Large intestine (tissue), 3 donors: ENCODE data around the gene CHERP. TPM values are rescaled to one million over a fixed set of nuclear protein-coding genes. Genes with fewer than 3 reads are reported as not detected.
A peak's percentile ranks its signal among the peaks of the same experiment; 100 is the strongest.
"Not testable (repeated sequence)": the region's sequence is repeated elsewhere in the genome, so short reads cannot be mapped to it uniquely, and the experiment has no call there.

ENCODE experiments used
- DNase-seq, 2 donors: peaks; one replicate each; pipeline versions ENCODE4 v3.0.0 to v3.0.0-alpha.2; 2013
- H3K27ac ChIP-seq: one replicate; pipeline ENCODE4 v1.5.1; 2013; ENCODE audit warnings: low read length
- H3K27me3 ChIP-seq: 2 replicates; pipeline ENCODE4 v1.6.1; 2013; ENCODE audit warnings: low read length; ENCODE audit not compliant: control insufficient read depth, insufficient read depth
- H3K36me3 ChIP-seq: 2 replicates; pipeline ENCODE4 v1.6.1; 2013; ENCODE audit warnings: low read length; ENCODE audit not compliant: control insufficient read depth, insufficient read depth
- H3K4me1 ChIP-seq: one replicate; pipeline ENCODE4 v1.6.1; 2013; ENCODE audit warnings: low read length; ENCODE audit not compliant: control insufficient read depth, insufficient read depth
- H3K4me3 ChIP-seq: one replicate; pipeline ENCODE4 v1.5.1; 2013; ENCODE audit warnings: low read length
- H3K9me3 ChIP-seq: one replicate; pipeline ENCODE4 v1.6.1; 2013; ENCODE audit warnings: mild to moderate bottlenecking, low read depth, low read length, moderate library complexity; ENCODE audit not compliant: control insufficient read depth
- WGBS: methylation state at CpG from one replicate; pipeline ENCODE4 v1.1.5; 2013; ENCODE audit warnings: low lambda C conversion rate; ENCODE audit not compliant: insufficient coverage; 5-methylcytosine and 5-hydroxymethylcytosine counted together
- polyA plus RNA-seq: library from polyadenylated mRNA; unstranded; fragments of 120-200 nt; gene quantifications from one replicate; pipeline ENCODE4 v1.2.1, GENCODE V29; 2013

The CHERP gene
- polyA plus RNA-seq, 1 donor, result 45.7 TPM

DNA sequence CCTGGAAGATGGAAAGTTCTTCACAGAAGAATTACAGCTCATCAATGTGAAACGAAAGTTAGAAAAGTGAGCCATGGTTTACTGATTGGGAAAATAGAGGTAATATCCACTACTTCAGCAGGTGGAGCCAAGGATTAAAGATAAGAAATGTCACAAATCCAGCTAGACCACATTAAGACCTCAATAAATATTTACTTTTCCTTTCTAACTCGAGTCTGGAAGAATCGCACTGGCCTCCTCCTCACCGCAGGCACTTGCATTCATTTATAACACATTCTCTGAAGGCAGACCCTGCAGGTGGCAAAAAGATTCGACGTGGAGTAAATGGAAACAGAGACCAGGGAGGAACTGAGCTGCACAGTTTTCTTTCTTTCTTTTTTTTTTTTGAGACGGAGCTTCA lies 22.6 kb upstream of the CHERP start:
- DNase-seq, result peak in 1 of 2 donors; percentile 34
- H3K36me3 ChIP-seq, result peaks cover 62% of the 10 kb centered on the region
- 40% methylated on average over 1 of the region's 7 CpGs for WGBS
- H3K27ac ChIP-seq, result no peak overlapping the region
- H3K27me3 ChIP-seq, result no peaks in the 10 kb centered on the region
- no peaks in the 10 kb centered on the region for H3K4me1 ChIP-seq
- no peak overlapping the region for H3K4me3 ChIP-seq
- H3K9me3 ChIP-seq, result no peaks in the 10 kb centered on the region

DNA sequence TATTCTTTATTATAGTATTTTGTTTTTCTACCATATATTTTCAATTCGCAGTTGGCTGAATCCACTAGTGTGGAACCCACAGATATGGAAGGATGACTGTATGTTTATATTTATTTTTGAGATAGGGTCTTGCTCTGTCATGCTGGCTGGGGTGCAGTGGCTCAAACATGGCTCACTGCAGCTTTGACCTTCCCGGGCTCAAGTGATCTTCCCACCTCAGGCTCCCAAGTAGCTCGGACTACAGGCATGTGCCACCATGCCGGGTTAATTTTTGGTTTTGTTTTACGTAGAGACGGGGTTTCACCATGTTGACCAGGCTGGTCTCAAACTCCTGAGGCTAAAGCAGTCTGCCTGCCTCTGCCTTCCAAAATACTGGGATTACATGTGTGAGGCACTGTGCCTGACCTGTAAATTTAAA lies 20.4 kb upstream of the CHERP start:
- H3K4me3 ChIP-seq, result no peak overlapping the region
- H3K27me3 ChIP-seq, result no peaks in the 10 kb centered on the region
- WGBS, result no CpG with 5 or more reads among the region's 6 CpGs
- H3K36me3 ChIP-seq, result peaks cover 55% of the 10 kb centered on the region
- no peak overlapping the region for H3K27ac ChIP-seq
- H3K9me3 ChIP-seq, result no peaks in the 10 kb centered on the region
- H3K4me1 ChIP-seq, result no peaks in the 10 kb centered on the region
- no peak for DNase-seq

DNA sequence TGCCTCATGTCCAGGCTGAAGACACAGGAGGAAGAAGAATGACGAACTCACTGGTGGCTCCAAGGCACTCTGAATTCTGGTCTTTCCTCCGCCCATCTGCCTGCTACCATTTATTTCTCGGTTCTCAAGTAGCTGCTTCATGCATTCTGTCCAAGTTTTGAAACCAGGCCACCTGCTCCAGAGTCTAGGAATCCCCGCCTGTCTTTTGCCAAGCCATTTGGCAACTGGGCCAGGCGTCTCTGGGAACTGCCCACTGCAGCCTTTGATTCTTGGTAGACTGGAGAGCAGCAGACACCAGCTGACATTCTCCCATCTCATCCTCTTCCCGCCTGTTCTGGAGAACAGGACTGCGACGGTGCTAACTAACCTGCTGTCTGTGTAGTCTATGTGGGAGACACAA lies 19.1 kb upstream of the CHERP start:
- DNase-seq, result no peak
- Histone ChIP-seq H3K27me3 (no peaks in the 10 kb centered on the region), H3K4me3 (no peak overlapping the region), H3K9me3 (no peaks in the 10 kb centered on the region), H3K36me3 (peaks cover 50% of the 10 kb centered on the region), H3K4me1 (no peaks in the 10 kb centered on the region), H3K27ac (no peak overlapping the region)
- no CpG with 5 or more reads among the region's 8 CpGs for WGBS

DNA sequence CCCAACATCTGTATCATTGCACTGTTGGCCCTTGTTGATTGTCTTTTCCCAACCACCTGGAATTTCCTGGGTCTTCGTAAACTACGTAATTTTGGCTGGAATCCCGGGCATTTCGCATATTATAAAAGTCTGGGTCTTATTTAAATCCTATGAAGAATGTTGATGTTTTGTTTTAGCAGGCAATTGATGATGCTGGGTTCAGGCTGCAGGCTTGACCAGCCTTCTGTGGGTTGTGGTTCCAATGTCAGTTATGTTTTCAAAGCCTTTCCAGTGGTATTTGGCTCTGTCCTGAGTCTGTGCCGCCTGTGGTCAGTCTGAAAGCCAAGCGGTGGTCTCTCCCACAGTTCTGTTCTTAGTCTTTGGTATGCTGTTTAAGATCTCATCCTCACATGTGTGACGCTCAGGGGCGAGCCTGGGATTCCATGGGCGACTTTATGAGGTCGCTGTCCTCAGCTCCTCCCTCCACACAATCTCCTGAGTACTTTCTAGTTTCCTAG lies 17.6 kb upstream of the CHERP start:
- H3K36me3 ChIP-seq, result peaks cover 47% of the 10 kb centered on the region
- no peaks in the 10 kb centered on the region for H3K9me3 ChIP-seq
- DNase-seq, result no peak
- no peak overlapping the region for H3K27ac ChIP-seq
- WGBS, result 87% methylated on average over 3 of the region's 10 CpGs
- no peak overlapping the region for H3K4me3 ChIP-seq
- H3K27me3 ChIP-seq, result no peaks in the 10 kb centered on the region
- no peaks in the 10 kb centered on the region for H3K4me1 ChIP-seq

GRCh38 chr19:16554776-16555175 lies 12.5 kb upstream of the CHERP start:
- DNase-seq, result no peak
- Histone ChIP-seq H3K4me1 (no peaks in the 10 kb centered on the region), H3K36me3 (peaks cover 51% of the 10 kb centered on the region), H3K27me3 (no peaks in the 10 kb centered on the region), H3K27ac (no peak overlapping the region), H3K4me3 (no peak overlapping the region), H3K9me3 (no peaks in the 10 kb centered on the region)
- no CpG with 5 or more reads among the region's 8 CpGs for WGBS

- WGBS, result 100% methylated on average over 1 of the region's 6 CpGs
- H3K27me3 ChIP-seq, H3K4me3 ChIP-seq, DNase-seq, H3K9me3 ChIP-seq, H3K4me1 ChIP-seq, H3K27ac ChIP-seq: not testable (repeated sequence)
- peaks cover 41% of the 10 kb centered on the region for H3K36me3 ChIP-seq
Measured at GRCh38 chr19:16551902-16552301, 9.7 kb upstream of the CHERP start.

- peaks cover 29% of the 10 kb centered on the region for H3K36me3 ChIP-seq
- WGBS, result no CpG with 5 or more reads among the region's 4 CpGs
Measured at GRCh38 chr19:16548956-16549355, 6.7 kb upstream of the CHERP start.

DNA sequence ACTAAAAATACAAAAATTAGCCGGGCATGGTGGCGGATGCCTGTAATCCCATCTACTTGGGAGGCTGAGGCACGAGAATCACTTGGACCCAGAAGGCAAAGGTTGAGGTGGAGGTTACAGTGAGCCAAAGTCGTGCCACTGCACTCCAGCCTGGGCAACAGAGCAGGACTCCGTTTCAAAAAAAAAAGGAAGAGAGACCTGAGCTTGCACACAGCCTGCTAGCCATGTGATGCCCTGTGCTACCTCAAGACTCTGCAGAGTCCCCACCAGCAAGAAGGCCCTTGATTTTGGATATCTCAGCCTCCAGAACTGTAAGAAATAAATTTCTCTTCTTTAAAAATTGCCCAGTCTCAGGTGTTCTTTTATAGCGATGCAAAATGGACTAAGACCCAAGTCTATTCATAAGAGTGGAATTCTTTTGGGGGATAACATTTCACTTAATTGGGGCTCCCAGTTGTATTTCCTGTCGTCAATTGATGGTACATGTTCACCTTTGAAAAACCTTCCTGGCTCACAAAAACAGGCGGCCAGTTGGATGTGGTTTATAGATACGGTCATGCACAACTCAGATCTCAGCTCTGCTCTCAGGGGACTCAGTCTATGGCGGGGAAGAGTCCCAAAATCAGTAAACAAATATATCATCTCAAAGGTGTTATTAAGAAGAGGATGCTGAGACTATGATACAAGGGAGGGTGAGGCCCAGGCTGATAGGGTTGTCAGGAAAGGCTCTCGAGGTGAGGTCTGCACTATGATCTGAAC lies 2.4 kb upstream of the CHERP start:
- Histone ChIP-seq H3K4me3 (no peak overlapping the region), H3K9me3 (no peaks in the 10 kb centered on the region), H3K36me3 (peaks cover 2% of the 10 kb centered on the region), H3K27me3 (no peaks in the 10 kb centered on the region), H3K27ac (no peak overlapping the region), H3K4me1 (peaks cover 14% of the 10 kb centered on the region)
- DNase-seq, result no peak
- no CpG with 5 or more reads among the region's 11 CpGs for WGBS

More at GRCh38 chr19:16548956-16549355, 6.7 kb upstream of the CHERP start:
- H3K27me3 ChIP-seq, result no peaks in the 10 kb centered on the region
- no peaks in the 10 kb centered on the region for H3K4me1 ChIP-seq
- DNase-seq, result no peak
- no peak overlapping the region for H3K4me3 ChIP-seq
- H3K27ac ChIP-seq, result no peak overlapping the region
- no peaks in the 10 kb centered on the region for H3K9me3 ChIP-seq

- 100% methylated on average over 3 of the region's 6 CpGs for WGBS
- H3K9me3 ChIP-seq, H3K36me3 ChIP-seq, DNase-seq, H3K4me3 ChIP-seq, H3K27me3 ChIP-seq, H3K27ac ChIP-seq: not testable (repeated sequence)
- H3K4me1 ChIP-seq, result peaks cover 14% of the 10 kb centered on the region
Measured at GRCh38 chr19:16543734-16544133, 1.5 kb upstream of the CHERP start.

DNA sequence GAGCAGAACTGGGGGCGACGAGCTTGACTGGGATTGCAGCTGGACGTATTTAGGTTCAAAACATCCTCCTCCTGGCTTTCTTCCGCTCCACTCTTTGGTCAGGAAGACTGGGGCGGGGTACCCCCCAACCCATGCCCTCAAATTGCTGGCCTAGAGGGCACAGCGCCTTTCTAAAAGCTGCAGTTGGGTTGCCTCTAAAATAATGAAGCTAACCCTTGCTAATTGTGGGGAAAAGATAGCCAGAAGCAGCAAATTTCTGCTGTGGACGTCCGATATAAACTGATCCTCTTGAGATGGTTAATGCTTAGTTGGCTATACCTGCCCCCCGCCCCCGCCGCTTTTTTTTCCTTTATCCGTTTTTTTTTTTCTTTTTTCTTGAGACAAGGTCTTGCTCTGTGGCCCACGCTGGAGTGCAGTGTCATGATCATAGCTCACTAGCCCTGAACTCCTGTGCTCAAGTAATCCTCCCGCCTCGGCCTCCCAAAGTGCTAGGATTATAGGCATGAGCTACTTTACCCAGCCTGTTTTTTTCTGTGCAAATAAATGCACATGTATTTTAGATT lies 754 bp upstream of the CHERP start:
- no peaks in the 10 kb centered on the region for H3K9me3 ChIP-seq
- H3K36me3 ChIP-seq, result peaks cover 13% of the 10 kb centered on the region
- no peaks in the 10 kb centered on the region for H3K27me3 ChIP-seq
- H3K4me1 ChIP-seq, result peaks cover 14% of the 10 kb centered on the region
- H3K4me3 ChIP-seq, result peak overlapping the region; percentile 88
- peak overlapping the region; percentile 77 for H3K27ac ChIP-seq
- WGBS, result 0% methylated on average over 4 of the region's 15 CpGs
- no peak for DNase-seq
